ENCODE data around the gene CTH.
"Not testable (repeated sequence)": the region's sequence is repeated elsewhere in the genome, so short reads cannot be mapped to it uniquely, and the experiment has no call there.

The CTH gene

GRCh38 chr1:70410604-70411359 lies at the start of gene CTH:
Gene CTH, plus strand, starts transcription at chr1:70411268. Its CDS starts 148 bp downstream, at chr1:70411416.
- CTCF ChIA-PET, result interaction anchor here (0.8 to 1.8 kb wide), 3 partner anchors 57 to 377 kb away, joined by 3 to 7 read pairs (median 3); partner anchors contain the start of gene ANKRD13C
- peak; percentile 71 for DNase-seq (ENCODE audit: low read depth, low spot score)
- H3K4me3 ChIP-seq (ENCODE audit: low read depth, low read length), result peak within 1 kb of the TSS; percentile 70

DNA sequence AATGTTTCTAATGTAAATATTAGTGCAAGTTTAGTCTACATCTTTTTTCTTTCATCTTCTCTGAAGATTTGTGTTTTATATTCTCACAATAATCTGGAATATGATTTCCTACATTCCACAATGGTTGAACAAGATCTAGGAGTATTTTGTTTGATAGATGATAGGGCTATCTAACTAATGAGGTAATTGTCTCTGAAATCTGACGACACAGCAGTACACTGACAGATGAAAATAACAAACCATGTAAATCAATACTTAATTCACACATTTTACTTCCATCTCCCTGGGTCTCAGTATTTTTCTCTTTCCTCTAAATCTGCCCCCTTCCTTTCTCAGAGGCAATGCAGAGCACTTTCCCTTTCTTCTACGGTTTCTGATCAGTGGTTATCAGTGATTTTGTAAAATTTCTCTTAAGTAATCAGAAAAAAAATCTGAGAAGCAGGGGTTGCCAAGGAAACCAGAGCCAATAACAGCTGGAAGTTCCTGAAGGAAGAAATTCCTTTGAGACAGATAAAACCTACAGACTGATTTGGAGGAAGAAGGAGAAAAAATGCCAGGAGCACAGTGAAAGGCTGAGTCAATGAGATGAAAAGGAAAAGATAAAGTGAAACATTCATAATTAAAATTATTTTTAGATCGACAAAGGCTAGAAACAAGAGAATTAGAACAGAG lies 49.2 kb upstream of the CTH start:
- no peak for TF ChIP-seq CTCF (IDR thresholded peaks at IDR 0.05; ENCODE audit: insufficient read depth, low read length, missing control alignments)
- ChIA-PET CTCF (no interaction called here), POLR2A (no interaction called here)
- no peak for DNase-seq (ENCODE audit: low read depth, low spot score)
- no peak overlapping the region for H3K4me3 ChIP-seq (ENCODE audit: low read depth, low read length)

More at GRCh38 chr1:70410604-70411359, at the start of gene CTH:
- POLR2A ChIA-PET, result interaction anchor here (0.5 to 2.0 kb wide), 11 partner anchors 8 to 205 kb away, joined by 3 to 31 read pairs (median 4); partner anchors contain the start of genes ANKRD13C and LRRC40
- TF ChIP-seq CTCF (IDR thresholded peaks at IDR 0.05; ENCODE audit: insufficient read depth, low read length, missing control alignments), result no peak

DNA sequence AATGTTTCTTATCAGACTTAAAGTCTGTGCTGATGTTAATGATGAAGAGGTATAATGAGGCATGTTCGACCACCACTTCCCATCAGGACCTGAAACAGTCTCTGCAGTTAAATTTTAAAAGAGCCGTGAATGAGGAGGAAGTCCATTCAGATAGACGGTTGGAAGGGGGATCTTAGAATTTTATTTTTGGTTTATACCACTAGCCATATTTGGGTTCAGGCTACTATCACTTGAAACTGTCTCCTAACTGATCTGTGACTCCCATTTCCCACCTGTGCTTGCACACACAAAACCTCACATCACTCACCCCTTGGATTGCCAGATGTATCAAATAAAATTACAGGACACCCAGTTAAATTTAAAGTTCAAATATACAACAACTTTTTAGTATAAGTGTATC lies 46.6 kb upstream of the CTH start:
- no peak for TF ChIP-seq CTCF (IDR thresholded peaks at IDR 0.05; ENCODE audit: insufficient read depth, low read length, missing control alignments)
- POLR2A ChIA-PET, result no interaction called here
- no peak overlapping the region for H3K4me3 ChIP-seq (ENCODE audit: low read depth, low read length)

DNA sequence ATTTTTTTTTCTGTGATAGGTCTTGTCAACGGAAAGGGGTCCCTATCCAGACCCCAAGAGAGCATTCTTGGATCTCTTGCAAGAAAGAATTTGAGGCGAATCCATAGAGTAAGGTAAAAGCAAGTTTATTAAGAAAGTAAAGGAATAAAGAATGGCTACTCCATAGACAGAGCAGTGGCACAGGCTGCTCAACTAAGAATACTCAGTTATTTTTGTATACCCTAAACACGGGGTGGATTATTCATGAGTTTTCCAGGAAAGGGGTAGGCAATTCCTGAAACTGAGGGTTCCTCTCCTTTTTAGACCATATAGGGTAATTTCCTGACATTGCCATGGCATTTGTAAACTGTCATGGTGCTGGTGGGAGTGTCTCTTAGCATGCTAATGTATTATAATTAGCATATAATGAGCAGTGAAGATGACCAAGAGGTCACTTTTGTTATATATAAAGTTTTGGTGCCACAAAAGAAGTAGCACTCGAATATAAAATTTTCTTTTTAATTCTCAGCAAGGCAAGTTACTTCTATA lies 44.6 kb upstream of the CTH start:
- CTCF ChIA-PET; POLR2A ChIA-PET; H3K4me3 ChIP-seq (ENCODE audit: low read depth, low read length); DNase-seq (ENCODE audit: low read depth, low spot score): not testable (repeated sequence)

More for the DNA sequence above, 46.6 kb upstream of the CTH start:
- CTCF ChIA-PET, result no interaction called here
- no peak for DNase-seq (ENCODE audit: low read depth, low spot score)

DNA sequence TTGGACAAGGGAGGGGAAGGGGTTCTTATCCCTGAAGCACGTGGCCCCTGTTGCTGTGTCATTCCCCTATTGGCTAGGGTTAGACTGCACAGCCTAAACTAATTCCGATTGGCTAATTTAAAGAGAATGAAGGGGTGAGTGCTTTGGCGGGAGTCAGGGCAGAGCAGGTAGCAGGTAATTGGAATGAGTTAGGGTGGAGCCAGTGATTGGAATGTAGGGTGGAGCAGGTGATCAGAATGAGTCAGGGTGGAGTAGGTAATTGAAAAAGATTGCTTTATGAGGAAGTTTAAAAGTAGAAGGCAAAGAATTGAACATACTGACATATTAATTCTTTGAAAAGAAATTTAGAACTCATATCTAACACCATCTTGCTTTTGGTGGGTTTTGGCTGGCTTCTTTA lies 44.1 kb upstream of the CTH start:
- POLR2A ChIA-PET; H3K4me3 ChIP-seq (ENCODE audit: low read depth, low read length); CTCF ChIA-PET; DNase-seq (ENCODE audit: low read depth, low spot score): not testable (repeated sequence)

GRCh38 chr1:70367397-70367796 lies 43.7 kb upstream of the CTH start:
- CTCF ChIA-PET; POLR2A ChIA-PET; H3K4me3 ChIP-seq (ENCODE audit: low read depth, low read length); DNase-seq (ENCODE audit: low read depth, low spot score): not testable (repeated sequence)

DNA sequence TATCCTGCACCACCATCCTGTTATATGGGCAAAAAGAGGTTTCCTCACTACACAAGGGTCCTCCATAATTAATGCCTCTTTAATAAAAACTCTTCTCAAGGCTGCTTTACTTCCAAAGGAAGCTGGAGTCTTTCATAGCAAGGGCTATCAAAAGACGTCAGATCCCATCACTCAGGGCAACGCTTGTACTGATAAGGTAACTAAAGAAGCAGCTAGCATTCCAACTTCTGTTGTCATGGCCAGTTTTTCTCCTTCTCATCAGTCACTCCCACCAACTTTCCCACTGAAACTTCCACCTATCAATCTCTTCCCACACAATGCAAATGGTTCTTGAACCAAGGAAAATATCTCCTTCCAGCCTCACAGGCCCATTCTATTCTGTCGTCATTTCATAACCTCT lies 39.5 kb upstream of the CTH start:
- CTCF ChIA-PET; DNase-seq (ENCODE audit: low read depth, low spot score); H3K4me3 ChIP-seq (ENCODE audit: low read depth, low read length): not testable (repeated sequence)
- POLR2A ChIA-PET, result interaction anchor here (1.2 kb wide), 1 partner anchor 116 kb away, joined by 3 read pairs; no protein-coding TSS in a partner anchor

DNA sequence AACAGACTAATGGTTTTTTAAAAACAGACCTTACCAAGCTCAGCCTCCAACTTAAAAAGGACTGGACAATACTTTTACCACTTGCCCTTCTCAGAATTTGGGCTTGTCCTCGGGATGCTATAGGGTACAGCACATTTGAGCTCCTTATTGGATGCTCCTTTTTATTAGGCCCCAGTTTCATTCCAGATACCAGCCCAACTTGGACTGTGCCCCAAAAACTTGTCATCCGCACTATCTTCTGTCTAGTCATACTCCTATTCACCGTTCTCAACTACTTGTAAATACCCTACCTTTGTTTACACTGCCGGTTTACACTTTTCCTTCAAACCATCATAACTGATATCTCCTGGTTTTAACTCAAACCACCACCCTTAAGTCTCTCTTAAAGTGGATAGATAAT lies 38.6 kb upstream of the CTH start:
- ChIA-PET POLR2A (no interaction called here), CTCF (no interaction called here)
- TF ChIP-seq CTCF (IDR thresholded peaks at IDR 0.05; ENCODE audit: insufficient read depth, low read length, missing control alignments), result no peak
- no peak for DNase-seq (ENCODE audit: low read depth, low spot score)
- no peak overlapping the region for H3K4me3 ChIP-seq (ENCODE audit: low read depth, low read length)

DNA sequence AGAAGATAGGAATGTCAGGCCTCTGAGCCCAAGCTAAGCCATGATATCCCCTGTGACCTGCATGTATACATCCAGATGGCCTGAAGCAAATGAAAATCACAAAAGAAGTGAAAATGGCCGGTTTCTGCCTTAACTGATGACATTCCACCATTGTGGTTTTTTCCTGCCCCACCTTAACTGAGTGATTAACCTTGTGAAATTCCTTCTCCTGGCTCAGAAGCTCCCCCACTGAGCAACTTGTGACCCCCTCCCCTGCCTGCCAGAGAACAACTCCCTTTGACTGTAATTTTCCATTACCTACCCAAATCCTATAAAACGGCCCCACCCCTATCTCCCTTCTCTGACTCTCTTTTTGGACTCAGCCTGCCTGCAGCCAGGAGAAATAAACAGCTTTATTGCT lies 37.5 kb upstream of the CTH start:
- CTCF ChIA-PET; POLR2A ChIA-PET; DNase-seq (ENCODE audit: low read depth, low spot score); H3K4me3 ChIP-seq (ENCODE audit: low read depth, low read length): not testable (repeated sequence)

Data from AG04449 (cell line).